ENCODE data around the gene CPN1. TPM values are rescaled to one million over a fixed set of nuclear protein-coding genes. Genes with fewer than 3 reads are reported as not detected.

CPN1 gene
- total and polyA plus RNA-seq, 9 of the 15 experiments (the other 6 are each of a cell fraction or from before 2014, with no cell fraction given), result 0.15 to 0.17 TPM; not detected in 7

GRCh38 chr10:100129424-100129823 lies 47.8 kb upstream of the CPN1 start:
- WGBS (ENCODE audit: insufficient coverage, low coverage, missing lambda C conversion rate), result 4% methylated on average over 7 of the region's 9 CpGs
- H3K4me1 ChIP-seq (replicated peaks in 1 of 2; ENCODE audit: control insufficient read depth in 2 of 2, insufficient read depth in 2 of 2, low read length in 2 of 2), result peaks cover 0 to 8% of the 10 kb centered on the region in 2 experiments; a peak in 2 of 5 replicates
- CTCF ChIA-PET (ENCODE audit: low intra/inter-chr PET ratio), result no interaction called here
- peak overlapping the region; percentile 18; the same call in 1 of the 2 replicates for H3K4me2 ChIP-seq (ENCODE audit: insufficient read depth, low read length)
- H3K4me3 ChIP-seq, result no peak overlapping the region
- H3K9ac ChIP-seq (ENCODE audit: insufficient read depth in 1 of 2, low read depth in 2 of 2, low read length in 2 of 2), result peak overlapping the region in 1 of 2 experiments; percentile 72; a peak in 1 of 4 replicates
- ATAC-seq (peak; percentile 89), DNase-seq (ENCODE audit: extremely low read depth in 1 of 4, low spot score in 3 of 4) (peak; percentile 14 to 61 (median 36)), FAIRE-seq (peak; percentile 63)
- no TSS peak for BruUV-seq (replicated peaks)
- no peaks in the 10 kb centered on the region for H3K79me2 ChIP-seq (ENCODE audit: control insufficient read depth, insufficient read depth, low read length)
- no peaks in the 10 kb centered on the region for H3K36me3 ChIP-seq (ENCODE audit: control insufficient read depth, insufficient read depth, low read length)
- no peaks in the 10 kb centered on the region for H4K20me1 ChIP-seq (replicated peaks; ENCODE audit: control insufficient read depth, insufficient read depth, low read length)
- peak overlapping the region; percentile 76 for H2AFZ ChIP-seq (ENCODE audit: low read depth, low read length)
- H3K27ac ChIP-seq (ENCODE audit: extremely low read depth, low read depth, low read length), result no peak overlapping the region
- H3K9me3 ChIP-seq (replicated peaks; ENCODE audit: control insufficient read depth, insufficient read depth, low read depth, low read length), result no peaks in the 10 kb centered on the region
- H3K9me1 ChIP-seq (ENCODE audit: control insufficient read depth, insufficient read depth, low read length), result no peaks in the 10 kb centered on the region
- POLR2A ChIA-PET, result interaction anchor here (0.5 to 0.7 kb wide), 3 partner anchors 15 to 146 kb away, joined by 3 read pairs; no protein-coding TSS in a partner anchor
- in situ Hi-C loops (cut with MboI) (no loop called here), intact Hi-C loops (cut with micrococcal nuclease) (no loop called here)
- H3K27me3 ChIP-seq (ENCODE audit: control insufficient read depth in 2 of 2, insufficient read depth in 2 of 2, low read length in 2 of 2), result 0 out of 5 replicates have a peak, but pooled peaks cover 0 to 3% of the 10 kb centered on the region in 2 experiments
- TF ChIP-seq BDP1 (IDR thresholded peaks at IDR 0.05; ENCODE audit: insufficient read depth, insufficient read length) (no peak), L3MBTL2 (IDR thresholded peaks at IDR 0.05) (peak; percentile 62; the same call in 1 of the 2 replicates), USF1 (CRISPR knock-in tag; IDR thresholded peaks at IDR 0.05) (0 out of 2 replicates have a peak, but pooled peaks have one; percentile 22), PRDM10 (IDR thresholded peaks at IDR 0.05; ENCODE audit: partially characterized antibody) (peak; percentile 85), TCF3 (CRISPR knock-in tag; IDR thresholded peaks at IDR 0.05) (peak; percentile 65), MGA (IDR thresholded peaks at IDR 0.05) (peak; percentile 58)

Data from K562 (cell line).